DOHH2 (cell line): Measurements from ENCODE around the gene ARF1.
A peak's percentile ranks its signal among the peaks of the same experiment; 100 is the strongest.

Experiments
- H3F3A ChIP-seq: fragments of 200-600 bp; sonication (generic), shearing (Covaris generic); 2 replicates; pipeline ENCODE4 v1.6.0; 2016; ENCODE audit warnings: antibody characterized with exemption, mild to moderate bottlenecking; ENCODE audit not compliant: control insufficient read depth, insufficient read depth
- H3K27ac ChIP-seq: fragments of 200-600 bp; sonication (generic); 2 replicates; pipeline ENCODE4 v1.5.1; 2014; ENCODE audit warnings: low read depth, mild to moderate bottlenecking, low read length, moderate library complexity
- H3K27me3 ChIP-seq: fragments of 200-600 bp; sonication (generic); 2 replicates; pipeline ENCODE4 v1.6.1; 2014; ENCODE audit warnings: mild to moderate bottlenecking, low read length, mixed read lengths; ENCODE audit not compliant: control insufficient read depth
- H3K36me3 ChIP-seq: fragments of 200-600 bp; sonication (generic); 2 replicates; pipeline ENCODE4 v1.6.1; 2014; ENCODE audit warnings: mild to moderate bottlenecking, low read length, moderate library complexity, mixed read lengths; ENCODE audit not compliant: control insufficient read depth
- H3K4me1 ChIP-seq: fragments of 200-600 bp; sonication (generic); 2 replicates; pipeline ENCODE4 v1.6.1; 2014; ENCODE audit warnings: mild to moderate bottlenecking, low read length, mixed read lengths; ENCODE audit not compliant: control insufficient read depth
- H3K4me2 ChIP-seq: fragments of 200-600 bp; sonication (generic); 2 replicates; pipeline ENCODE4 v1.6.0; 2014; ENCODE audit warnings: mild to moderate bottlenecking, low read length, moderate library complexity
- H3K4me3 ChIP-seq: fragments of 200-600 bp; sonication (generic); 2 replicates; pipeline ENCODE4 v1.5.1; 2014; ENCODE audit warnings: mild to moderate bottlenecking, low read length, mixed read lengths
- H3K79me2 ChIP-seq: fragments of 200-600 bp; sonication (generic); 2 replicates; pipeline ENCODE4 v1.6.1; 2014; ENCODE audit warnings: mild to moderate bottlenecking, low read length, mixed read lengths; ENCODE audit not compliant: control insufficient read depth
- H3K9me2 ChIP-seq: fragments of 200-600 bp; sonication (generic); replicated peaks from 2 replicates; pipeline ENCODE4 v1.6.1; 2014; ENCODE audit warnings: mild to moderate bottlenecking, low read length, mixed read lengths; ENCODE audit not compliant: control insufficient read depth
- H3K9me3 ChIP-seq: fragments of 200-600 bp; sonication (generic); 2 replicates; pipeline ENCODE4 v1.6.1; 2014; ENCODE audit warnings: antibody characterized with exemption, low read length, mixed read lengths; ENCODE audit not compliant: control insufficient read depth, insufficient read depth
- H4K20me1 ChIP-seq: fragments of 200-600 bp; sonication (generic); 2 replicates; pipeline ENCODE4 v1.6.0; 2014; ENCODE audit warnings: low read depth, mild to moderate bottlenecking, antibody characterized with exemption, low read length, moderate library complexity; ENCODE audit not compliant: control insufficient read depth, insufficient read depth
- EZH2phosphoT487 ChIP-seq: fragments of 200-600 bp; sonication (generic); IDR thresholded peaks from 2 replicates; pipeline ENCODE4 v1.6.1; 2017; ENCODE audit warnings: borderline replicate concordance, mild to moderate bottlenecking, antibody characterized with exemption, low read length, moderate library complexity, mixed read lengths
- TF ChIP-seq, protein P1 (sequence below): fragments of 200-600 bp; sonication (generic); IDR thresholded peaks from one replicate; pipeline ENCODE4 v1.5.1; 2014; ENCODE audit warnings: antibody characterized with exemption, mild to moderate bottlenecking, low read depth, low read length; ENCODE audit not compliant: poor library complexity, severe bottlenecking

Gene ARF1

DNA sequence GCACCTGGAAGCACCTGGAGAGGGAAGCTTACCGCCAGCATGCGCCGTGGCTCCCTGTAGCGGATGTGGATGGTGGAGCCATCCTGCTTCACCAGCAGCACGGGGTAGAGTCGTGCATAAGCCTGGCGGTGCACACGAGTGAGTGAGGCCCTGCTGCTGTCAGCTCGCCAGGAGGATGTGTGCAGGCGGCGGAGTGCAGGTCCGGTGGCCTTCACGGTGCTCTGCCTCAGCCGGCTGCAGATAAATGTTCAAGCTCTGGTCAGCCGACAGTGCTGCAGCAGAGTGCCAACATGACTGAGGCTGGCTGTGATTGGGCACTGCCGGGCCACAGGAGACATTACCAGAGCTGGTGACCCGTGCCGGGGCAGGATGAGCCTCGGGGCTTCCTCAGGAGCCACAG, 25.1 kb downstream of the ARF1 start:
- Histone ChIP-seq H3K79me2 (peaks cover 31% of the 10 kb centered on the region), H3K4me2 (peak overlapping the region; percentile 85; the same call in 1 of the 2 replicates), H3K4me3 (no peak overlapping the region), H3F3A (peaks cover 5% of the 10 kb centered on the region; the same call in 1 of the 2 replicates), H4K20me1 (no peaks in the 10 kb centered on the region), H3K27me3 (no peaks in the 10 kb centered on the region), H3K9me2 (no peaks in the 10 kb centered on the region), H3K4me1 (peaks cover 30% of the 10 kb centered on the region), H3K27ac (no peak overlapping the region), H3K9me3 (no peaks in the 10 kb centered on the region), H3K36me3 (peaks cover 23% of the 10 kb centered on the region)
- no peak for TF ChIP-seq EZH2phosphoT487
- TF ChIP-seq, protein P1, sequence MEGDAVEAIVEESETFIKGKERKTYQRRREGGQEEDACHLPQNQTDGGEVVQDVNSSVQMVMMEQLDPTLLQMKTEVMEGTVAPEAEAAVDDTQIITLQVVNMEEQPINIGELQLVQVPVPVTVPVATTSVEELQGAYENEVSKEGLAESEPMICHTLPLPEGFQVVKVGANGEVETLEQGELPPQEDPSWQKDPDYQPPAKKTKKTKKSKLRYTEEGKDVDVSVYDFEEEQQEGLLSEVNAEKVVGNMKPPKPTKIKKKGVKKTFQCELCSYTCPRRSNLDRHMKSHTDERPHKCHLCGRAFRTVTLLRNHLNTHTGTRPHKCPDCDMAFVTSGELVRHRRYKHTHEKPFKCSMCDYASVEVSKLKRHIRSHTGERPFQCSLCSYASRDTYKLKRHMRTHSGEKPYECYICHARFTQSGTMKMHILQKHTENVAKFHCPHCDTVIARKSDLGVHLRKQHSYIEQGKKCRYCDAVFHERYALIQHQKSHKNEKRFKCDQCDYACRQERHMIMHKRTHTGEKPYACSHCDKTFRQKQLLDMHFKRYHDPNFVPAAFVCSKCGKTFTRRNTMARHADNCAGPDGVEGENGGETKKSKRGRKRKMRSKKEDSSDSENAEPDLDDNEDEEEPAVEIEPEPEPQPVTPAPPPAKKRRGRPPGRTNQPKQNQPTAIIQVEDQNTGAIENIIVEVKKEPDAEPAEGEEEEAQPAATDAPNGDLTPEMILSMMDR: no peak

DNA sequence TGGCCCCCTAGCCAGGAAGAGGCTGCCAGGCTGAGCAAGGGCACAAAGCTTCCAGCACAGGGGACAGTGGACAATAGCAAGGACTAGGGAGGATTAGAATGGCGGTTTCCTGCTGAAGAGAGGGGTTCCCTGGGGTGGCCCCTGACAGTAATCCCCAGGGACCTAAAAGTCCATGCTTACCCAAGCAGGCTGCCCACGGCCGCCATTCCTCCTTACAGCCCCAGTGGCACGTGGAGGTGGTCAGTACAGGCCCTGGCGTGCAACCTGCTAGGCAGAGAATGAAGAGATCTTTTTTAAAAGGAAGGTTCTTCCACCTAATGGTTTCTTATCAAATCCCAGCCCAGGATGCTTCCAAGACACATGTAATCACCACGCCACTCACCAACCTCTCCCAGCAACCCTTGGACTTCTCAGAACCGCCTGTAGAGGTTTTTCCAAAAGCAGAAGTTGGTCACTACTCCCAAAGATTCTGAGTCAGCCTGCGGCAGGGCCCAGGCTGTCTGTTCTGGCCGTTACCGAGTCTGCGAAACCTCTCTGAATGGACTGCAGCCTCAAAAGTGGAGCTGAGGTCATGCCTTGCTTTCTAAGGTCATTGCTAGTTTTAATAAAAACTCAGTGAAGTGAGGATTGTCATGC, 25.7 kb downstream of the ARF1 start:
- H3F3A ChIP-seq: peaks cover 5% of the 10 kb centered on the region; the same call in 1 of the 2 replicates
- no peak overlapping the region for H3K27ac ChIP-seq
- peaks cover 30% of the 10 kb centered on the region for H3K4me1 ChIP-seq
- H3K36me3 ChIP-seq: peaks cover 23% of the 10 kb centered on the region
- H3K79me2 ChIP-seq: peaks cover 26% of the 10 kb centered on the region
- peak overlapping the region; percentile 85 for H3K4me2 ChIP-seq
- H4K20me1 ChIP-seq: no peaks in the 10 kb centered on the region
- H3K9me2 ChIP-seq: no peaks in the 10 kb centered on the region
- H3K4me3 ChIP-seq: peak overlapping the region; percentile 96
- H3K9me3 ChIP-seq: no peaks in the 10 kb centered on the region
- no peaks in the 10 kb centered on the region for H3K27me3 ChIP-seq
- TF ChIP-seq, protein P1: no peak
- no peak for TF ChIP-seq EZH2phosphoT487

DNA sequence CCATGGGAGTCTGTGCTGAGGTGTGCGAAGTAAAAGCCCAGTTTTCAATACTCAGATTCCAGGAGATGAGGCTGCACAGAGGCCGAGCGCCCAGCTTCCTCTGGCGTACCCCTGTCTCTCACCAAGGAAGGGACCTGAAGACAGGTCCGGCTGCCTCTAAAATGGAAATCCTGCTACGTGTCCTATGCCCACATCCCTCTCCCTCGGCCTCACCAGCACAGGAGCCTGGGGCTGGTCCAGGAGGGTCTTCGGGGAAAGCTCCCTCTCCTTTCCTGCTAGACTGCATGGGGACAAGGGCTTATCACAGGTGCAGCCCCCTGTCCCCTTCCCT, 26.2 kb downstream of the ARF1 start:
- peak overlapping the region; percentile 85 for H3K4me2 ChIP-seq
- H3K4me1 ChIP-seq: peaks cover 27% of the 10 kb centered on the region
- peaks cover 23% of the 10 kb centered on the region for H3K36me3 ChIP-seq
- H4K20me1 ChIP-seq: no peaks in the 10 kb centered on the region
- peaks cover 5% of the 10 kb centered on the region; the same call in 1 of the 2 replicates for H3F3A ChIP-seq
- no peaks in the 10 kb centered on the region for H3K9me3 ChIP-seq
- TF ChIP-seq EZH2phosphoT487: no peak
- TF ChIP-seq, protein P1: no peak
- H3K79me2 ChIP-seq: peaks cover 23% of the 10 kb centered on the region
- peak overlapping the region; percentile 96 for H3K4me3 ChIP-seq
- H3K9me2 ChIP-seq: no peaks in the 10 kb centered on the region
- H3K27ac ChIP-seq: no peak overlapping the region
- H3K27me3 ChIP-seq: no peaks in the 10 kb centered on the region
